T-helper 17 cell (primary cell): ENCODE measurements around the gene CD55. TPM values are rescaled to one million over a fixed set of nuclear protein-coding genes. Genes with fewer than 3 reads are reported as not detected.
A peak's percentile ranks its signal among the peaks of the same experiment; 100 is the strongest.

Source experiments
- ATAC-seq: fragments of 150-1000 bp; cut with Tn5 transposase; 2 replicates; pipeline ENCODE4 v1.10.0; 2021; ENCODE audit warnings: mild to moderate bottlenecking, moderate library complexity
- DNase-seq, 3 donors: peaks; one replicate each; pipeline versions ENCODE4 v3.0.0 to v3.0.0-alpha.2; 2020 to 2021
- H3K9me3 ChIP-seq: one replicate; pipeline ENCODE4 v1.7.0; 2013; ENCODE audit warnings: low read length, mild to moderate bottlenecking; ENCODE audit not compliant: control insufficient read depth, poor library complexity, severe bottlenecking
- H3K27ac Mint-ChIP-seq: one replicate; pipeline ENCODE4 v1.8.0; 2022; ENCODE audit warnings: mild to moderate bottlenecking, moderate library complexity, mixed read lengths
- H3K27me3 Mint-ChIP-seq: one replicate; pipeline ENCODE4 v1.8.0; 2022; ENCODE audit warnings: mixed read lengths
- H3K36me3 Mint-ChIP-seq: one replicate; pipeline ENCODE4 v1.8.0; 2022; ENCODE audit warnings: low read depth, mixed read lengths
- H3K4me1 Mint-ChIP-seq: one replicate; pipeline ENCODE4 v1.8.0; 2022; ENCODE audit warnings: mild to moderate bottlenecking, mixed read lengths
- H3K4me3 Mint-ChIP-seq: one replicate; pipeline ENCODE4 v1.8.0; 2022; ENCODE audit warnings: mild to moderate bottlenecking, moderate library complexity, mixed read lengths
- total RNA-seq, 4 donors: library from RNA in 2 of 4; stranded (reverse) in 2 of 4; gene quantifications; one replicate each; pipeline ENCODE4 v1.2.3 and lab custom pipeline; 2022 to 2026

The CD55 gene
- total RNA-seq, 2 donors from 2014 or later: 98.3 to 133 TPM

DNA sequence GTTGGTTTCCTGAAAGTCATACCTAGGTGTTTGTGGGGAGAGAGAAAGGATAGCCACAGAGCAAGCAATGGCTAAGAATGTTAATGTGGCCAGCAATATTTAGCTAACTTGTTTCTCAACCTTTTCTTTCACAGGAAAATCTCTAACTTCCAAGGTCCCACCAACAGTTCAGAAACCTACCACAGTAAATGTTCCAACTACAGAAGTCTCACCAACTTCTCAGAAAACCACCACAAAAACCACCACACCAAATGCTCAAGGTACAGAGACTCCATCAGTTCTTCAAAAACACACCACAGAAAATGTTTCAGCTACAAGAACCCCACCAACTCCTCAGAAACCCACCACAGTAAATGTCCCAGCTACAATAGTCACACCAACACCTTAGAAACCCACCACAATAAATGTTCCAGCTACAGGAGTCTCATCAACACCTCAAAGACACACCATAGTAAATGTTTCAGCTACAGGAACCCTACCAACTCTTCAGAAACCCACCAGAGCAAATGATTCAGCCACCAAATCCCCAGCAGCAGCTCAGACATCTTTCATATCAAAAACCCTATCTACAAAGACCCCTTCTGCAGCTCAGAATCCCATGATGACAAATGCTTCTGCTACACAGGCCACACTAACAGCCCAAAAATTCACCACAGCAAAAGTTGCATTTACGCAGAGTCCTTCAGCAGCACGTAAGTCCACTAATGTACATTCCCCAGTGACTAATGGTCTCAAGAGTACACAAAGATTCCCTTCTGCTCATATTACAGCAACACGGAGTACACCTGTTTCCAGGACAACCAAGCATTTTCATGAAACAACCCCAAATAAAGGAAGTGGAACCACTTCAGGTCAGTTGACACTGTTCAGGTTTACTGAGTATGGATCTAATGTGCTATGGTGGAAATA is 15.3 kb downstream of the CD55 start:
- H3K27me3 Mint-ChIP-seq: no peaks in the 10 kb centered on the region
- H3K9me3 ChIP-seq: no peaks in the 10 kb centered on the region
- H3K4me1 Mint-ChIP-seq: peaks cover 31% of the 10 kb centered on the region
- H3K36me3 Mint-ChIP-seq: peaks cover 17% of the 10 kb centered on the region
- peak overlapping the region; percentile 19 for H3K27ac Mint-ChIP-seq
- peak; percentile 57 for ATAC-seq
- DNase-seq: no peak
- peak overlapping the region; percentile 13 for H3K4me3 Mint-ChIP-seq

DNA sequence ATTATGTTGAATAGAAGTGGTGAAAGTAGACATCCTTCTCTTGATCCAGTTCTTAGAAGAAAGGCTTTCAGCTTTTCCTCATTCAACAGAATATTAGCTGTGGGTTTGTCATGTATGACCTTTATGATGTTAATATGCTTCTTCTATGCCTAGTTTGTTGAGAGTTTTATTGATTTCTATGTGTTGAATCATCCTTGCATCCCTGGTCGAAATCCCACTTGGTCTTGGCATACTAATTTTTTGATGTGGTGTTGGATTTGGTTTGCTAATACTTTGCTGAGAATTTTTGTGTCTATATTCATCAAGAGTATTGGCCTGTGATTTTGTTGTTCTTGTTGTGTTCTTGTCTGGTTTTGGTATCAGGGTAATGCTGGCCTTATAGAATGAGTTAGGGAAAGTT is 20.9 kb downstream of the CD55 start:
- H3K4me3 Mint-ChIP-seq: no peak overlapping the region
- ATAC-seq (no peak), DNase-seq (no peak)
- H3K9me3 ChIP-seq: no peaks in the 10 kb centered on the region
- H3K4me1 Mint-ChIP-seq: peaks cover 43% of the 10 kb centered on the region
- H3K36me3 Mint-ChIP-seq: peaks cover 20% of the 10 kb centered on the region
- H3K27ac Mint-ChIP-seq: no peak overlapping the region
- H3K27me3 Mint-ChIP-seq: no peaks in the 10 kb centered on the region

DNA sequence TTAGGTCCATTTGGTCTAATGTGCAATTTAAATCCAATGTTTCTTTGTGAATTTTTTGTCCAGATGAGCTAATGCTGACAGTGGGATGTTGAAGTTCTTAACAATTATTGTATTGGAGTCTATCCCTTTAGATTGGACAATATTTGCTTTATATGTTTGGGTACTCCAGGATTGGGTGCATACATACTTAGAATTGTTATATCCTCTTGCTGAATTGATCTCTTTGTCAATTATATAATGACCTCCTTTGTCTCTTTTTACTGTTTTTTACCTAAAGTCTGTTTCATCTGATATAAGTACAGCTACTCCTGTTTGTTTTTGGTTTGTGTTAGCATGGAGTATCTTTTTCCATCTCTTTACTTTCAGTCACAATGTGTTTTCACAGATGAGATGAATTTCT is 22.2 kb downstream of the CD55 start:
- no peak overlapping the region for H3K4me3 Mint-ChIP-seq
- no peaks in the 10 kb centered on the region for H3K27me3 Mint-ChIP-seq
- DNase-seq (no peak), ATAC-seq (no peak)
- no peaks in the 10 kb centered on the region for H3K9me3 ChIP-seq
- H3K4me1 Mint-ChIP-seq: peaks cover 47% of the 10 kb centered on the region
- H3K36me3 Mint-ChIP-seq: peaks cover 24% of the 10 kb centered on the region
- peak overlapping the region; percentile 83 for H3K27ac Mint-ChIP-seq

DNA sequence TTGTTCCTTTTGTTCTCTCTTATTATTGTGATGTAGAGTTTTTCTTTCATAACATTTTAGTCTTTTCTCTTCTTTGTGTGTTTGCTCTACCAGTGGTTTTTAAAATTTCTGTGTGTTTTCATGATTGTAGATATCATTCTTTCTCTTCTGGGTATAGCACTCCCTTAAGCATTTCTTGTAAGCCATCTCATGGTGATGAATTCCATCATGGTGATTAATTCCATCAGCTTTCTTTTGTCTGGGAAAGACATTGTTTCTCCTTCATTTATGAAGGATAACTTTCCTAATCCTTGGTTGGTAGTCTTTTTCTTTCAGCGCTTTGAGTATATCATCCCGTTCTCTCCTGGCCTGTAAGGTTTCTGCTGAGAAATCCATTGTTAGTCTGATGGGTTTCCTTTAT is 22.7 kb downstream of the CD55 start:
- Mint-ChIP-seq H3K36me3 (peaks cover 24% of the 10 kb centered on the region), H3K4me3 (peak overlapping the region; percentile 45), H3K27me3 (no peaks in the 10 kb centered on the region), H3K4me1 (peaks cover 47% of the 10 kb centered on the region), H3K27ac (peak overlapping the region; percentile 83)
- no peaks in the 10 kb centered on the region for H3K9me3 ChIP-seq
- ATAC-seq (no peak), DNase-seq (no peak)

DNA sequence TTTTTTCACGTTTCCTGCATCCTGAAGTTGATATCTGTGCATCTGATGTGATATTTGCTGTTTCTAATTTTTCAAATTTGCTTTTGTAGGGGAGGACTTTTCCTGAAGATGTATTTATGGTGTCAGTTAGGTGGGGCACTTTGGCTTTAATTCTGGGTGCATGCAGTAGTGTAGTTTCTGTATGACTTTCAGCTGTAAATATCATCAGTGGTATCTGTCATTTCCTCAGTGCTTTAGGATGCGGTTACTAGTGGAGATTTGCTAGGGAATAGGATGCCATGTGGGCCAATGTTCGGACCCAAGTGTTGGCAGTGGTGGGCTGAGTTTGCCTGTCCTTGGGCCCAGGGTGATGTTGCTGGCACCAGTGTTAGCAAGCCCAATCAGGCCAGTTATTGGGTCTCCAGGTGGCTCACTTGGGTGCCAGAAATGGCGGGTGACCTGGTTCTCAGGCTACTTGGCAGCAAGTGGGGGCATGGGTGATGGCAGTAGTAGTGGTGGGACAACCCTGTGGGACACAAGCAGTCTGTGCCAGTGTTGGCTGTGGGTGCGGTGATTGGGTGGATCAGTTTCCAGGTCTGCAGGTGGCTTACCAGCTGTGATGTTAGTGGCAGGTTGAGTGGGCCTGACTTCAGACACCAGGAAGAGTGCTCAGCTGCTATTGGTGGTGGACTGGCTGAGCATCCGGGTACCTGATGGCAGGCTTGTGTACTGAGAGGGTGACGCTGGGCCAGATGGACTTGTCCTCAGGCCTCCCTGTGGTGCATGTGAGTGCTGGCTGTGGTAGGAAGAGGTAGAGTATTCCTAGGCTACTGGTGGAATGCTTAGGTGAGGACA is 24.4 kb downstream of the CD55 start:
- H3K36me3 Mint-ChIP-seq: peaks cover 32% of the 10 kb centered on the region
- H3K4me3 Mint-ChIP-seq: peak overlapping the region; percentile 43
- no peak for DNase-seq
- ATAC-seq: no peak
- H3K9me3 ChIP-seq: no peaks in the 10 kb centered on the region
- H3K4me1 Mint-ChIP-seq: peaks cover 53% of the 10 kb centered on the region
- H3K27me3 Mint-ChIP-seq: no peaks in the 10 kb centered on the region
- H3K27ac Mint-ChIP-seq: peak overlapping the region; percentile 39

DNA sequence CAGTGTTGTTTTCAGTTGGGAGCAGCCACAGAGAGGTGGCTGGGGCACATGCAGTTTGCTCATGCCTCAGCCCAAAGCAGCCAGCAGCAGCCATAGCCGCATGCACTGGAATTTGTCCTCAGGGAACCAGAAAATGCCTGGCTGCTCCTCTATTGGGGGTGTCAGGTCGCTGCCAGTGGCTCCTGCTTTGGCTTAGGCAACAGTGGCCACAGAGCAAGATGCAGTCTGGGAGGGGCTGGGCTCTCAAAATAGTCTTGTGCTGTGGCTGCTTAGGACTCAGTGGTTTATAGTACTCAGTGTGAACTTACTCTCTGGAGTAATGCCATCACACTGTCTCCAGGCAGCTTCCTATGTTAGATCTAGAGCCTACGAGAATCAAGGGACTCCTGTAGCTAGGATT is 25.0 kb downstream of the CD55 start:
- H3K9me3 ChIP-seq: no peaks in the 10 kb centered on the region
- peak; percentile 18 for ATAC-seq
- peaks cover 33% of the 10 kb centered on the region for H3K36me3 Mint-ChIP-seq
- peaks cover 56% of the 10 kb centered on the region for H3K4me1 Mint-ChIP-seq
- H3K4me3 Mint-ChIP-seq: no peak overlapping the region
- H3K27me3 Mint-ChIP-seq: no peaks in the 10 kb centered on the region
- H3K27ac Mint-ChIP-seq: no peak overlapping the region
- no peak for DNase-seq

DNA sequence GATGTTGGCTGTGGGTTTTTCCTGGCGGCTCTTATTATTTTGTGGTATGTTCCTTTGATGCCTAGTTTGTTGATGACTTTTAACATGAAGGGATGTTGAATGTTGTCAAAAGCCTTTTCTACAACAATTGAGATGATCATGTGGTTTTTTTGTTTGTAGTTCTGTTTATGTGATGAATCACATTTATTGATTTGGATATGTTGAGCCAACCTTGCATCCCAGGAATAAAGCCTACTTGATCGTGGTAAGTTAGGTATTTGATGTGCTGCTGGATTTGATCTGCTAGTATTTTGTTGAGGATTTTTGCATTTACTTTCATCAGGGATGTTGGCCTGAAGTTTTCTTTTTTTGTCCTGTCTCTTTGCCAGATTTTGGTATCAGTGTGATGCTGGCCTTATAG is 28.5 kb downstream of the CD55 start:
- H3K9me3 ChIP-seq: no peaks in the 10 kb centered on the region
- peaks cover 25% of the 10 kb centered on the region for H3K36me3 Mint-ChIP-seq
- H3K27me3 Mint-ChIP-seq: no peaks in the 10 kb centered on the region
- H3K4me3 Mint-ChIP-seq: no peak overlapping the region
- H3K4me1 Mint-ChIP-seq: peaks cover 32% of the 10 kb centered on the region
- ATAC-seq (no peak), DNase-seq (no peak)
- H3K27ac Mint-ChIP-seq: no peak overlapping the region

DNA sequence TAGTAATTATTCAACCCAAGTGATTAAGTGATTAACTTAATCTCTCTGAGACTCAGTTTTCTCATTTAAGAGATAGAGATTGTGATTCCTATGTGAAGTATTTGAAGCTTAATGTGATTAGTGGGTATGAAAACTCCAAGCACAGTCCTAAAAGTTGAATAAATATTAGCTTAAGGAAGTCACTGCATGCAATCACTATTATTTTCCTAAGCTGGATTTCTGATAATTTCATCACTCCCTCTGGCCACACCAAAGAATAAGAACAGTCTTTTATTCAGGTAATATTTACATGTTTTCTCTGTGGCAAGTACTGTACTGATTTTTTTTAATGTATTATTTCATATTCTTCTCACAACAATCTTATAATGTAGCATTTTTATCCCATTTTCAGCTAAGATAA is 31.1 kb downstream of the CD55 start:
- no peaks in the 10 kb centered on the region for H3K9me3 ChIP-seq
- Mint-ChIP-seq H3K27ac (peak overlapping the region; percentile 17), H3K36me3 (peaks cover 17% of the 10 kb centered on the region), H3K27me3 (no peaks in the 10 kb centered on the region), H3K4me1 (peaks cover 23% of the 10 kb centered on the region), H3K4me3 (no peak overlapping the region)
- no peak for ATAC-seq
- no peak for DNase-seq

DNA sequence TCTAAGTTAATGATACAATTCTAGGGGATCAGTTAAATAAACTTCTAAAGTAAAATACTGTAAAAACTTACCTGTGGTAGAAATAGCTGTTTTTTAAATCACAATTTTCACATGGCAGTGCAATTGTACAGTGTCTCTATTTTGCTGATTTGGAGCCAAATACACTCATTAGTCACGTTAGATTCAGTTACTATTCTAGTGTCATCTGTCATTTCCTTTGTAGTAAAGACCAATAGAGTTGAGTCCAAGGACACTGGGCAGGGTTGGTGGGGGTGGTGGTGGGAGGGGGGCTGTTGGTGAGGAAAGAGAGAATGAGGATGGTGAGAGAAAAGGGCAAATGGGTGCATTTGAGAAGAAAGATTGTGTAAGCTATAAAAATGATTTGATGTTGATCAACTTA is 33.6 kb downstream of the CD55 start:
- H3K4me1 Mint-ChIP-seq: peaks cover 16% of the 10 kb centered on the region
- no peak overlapping the region for H3K27ac Mint-ChIP-seq
- DNase-seq (no peak), ATAC-seq (no peak)
- no peaks in the 10 kb centered on the region for H3K9me3 ChIP-seq
- no peak overlapping the region for H3K4me3 Mint-ChIP-seq
- H3K36me3 Mint-ChIP-seq: peaks cover 13% of the 10 kb centered on the region
- H3K27me3 Mint-ChIP-seq: no peaks in the 10 kb centered on the region

DNA sequence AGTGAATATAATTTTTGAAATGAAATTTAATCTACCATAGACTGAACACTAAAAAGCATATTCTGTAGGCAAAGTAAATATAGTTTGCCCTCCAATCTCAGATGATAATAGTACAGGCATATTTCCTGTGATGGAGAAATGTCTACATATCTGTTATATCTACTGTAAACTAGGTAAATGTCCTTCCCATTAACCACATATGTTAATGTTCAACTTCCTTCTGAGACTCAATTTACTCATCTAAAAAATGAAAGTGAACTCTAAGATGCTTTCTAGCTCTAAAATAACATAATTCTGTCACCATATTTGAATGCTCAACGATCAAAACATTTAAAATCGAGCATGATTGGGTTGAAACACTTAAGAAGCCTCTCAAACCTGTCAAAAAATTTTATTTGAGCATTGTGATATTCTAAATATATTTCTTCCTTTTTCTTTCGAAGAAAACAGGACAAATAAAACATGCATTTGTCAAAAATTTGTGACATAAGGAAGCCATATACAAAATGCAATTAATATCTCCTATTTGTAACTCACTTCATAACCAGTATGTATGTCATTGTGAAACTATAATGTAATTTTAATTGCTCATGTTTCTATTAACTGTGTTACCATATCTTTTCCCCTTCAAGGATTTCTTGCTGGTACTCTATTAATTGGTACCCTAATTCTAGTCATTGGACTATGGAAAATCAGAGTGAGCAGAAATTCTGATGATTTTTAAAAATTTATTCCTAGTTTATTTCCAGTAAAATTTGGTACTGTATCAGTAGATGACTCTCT is 34.2 kb downstream of the CD55 start:
- Mint-ChIP-seq H3K27ac (no peak overlapping the region), H3K4me3 (no peak overlapping the region), H3K4me1 (peaks cover 11% of the 10 kb centered on the region), H3K27me3 (no peaks in the 10 kb centered on the region), H3K36me3 (peaks cover 8% of the 10 kb centered on the region)
- no peak for ATAC-seq
- H3K9me3 ChIP-seq: no peaks in the 10 kb centered on the region
- no peak for DNase-seq

DNA sequence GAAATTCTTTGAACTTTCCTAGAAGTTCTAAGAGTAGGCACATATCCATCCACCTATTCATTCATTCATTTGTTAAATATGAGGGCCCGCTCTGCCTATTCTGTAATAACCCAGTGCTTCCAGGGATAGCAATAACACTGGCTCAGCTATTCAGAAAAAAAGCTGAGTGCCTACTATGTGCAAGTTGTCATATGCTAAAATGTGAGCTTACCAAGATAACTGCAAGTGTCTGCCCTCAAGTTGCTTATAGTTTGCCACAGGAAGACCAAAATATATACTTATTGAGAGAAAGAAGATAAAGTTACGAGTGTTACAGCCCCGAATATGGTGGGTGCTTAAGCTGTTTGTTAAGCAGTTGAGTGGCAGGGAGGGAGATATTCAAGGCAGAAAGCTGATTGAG is 39.6 kb downstream of the CD55 start:
- Mint-ChIP-seq H3K27me3 (no peaks in the 10 kb centered on the region), H3K4me3 (no peak overlapping the region), H3K36me3 (peaks cover 2% of the 10 kb centered on the region), H3K27ac (no peak overlapping the region), H3K4me1 (no peaks in the 10 kb centered on the region)
- ATAC-seq: no peak
- no peak for DNase-seq
- H3K9me3 ChIP-seq: no peaks in the 10 kb centered on the region

DNA sequence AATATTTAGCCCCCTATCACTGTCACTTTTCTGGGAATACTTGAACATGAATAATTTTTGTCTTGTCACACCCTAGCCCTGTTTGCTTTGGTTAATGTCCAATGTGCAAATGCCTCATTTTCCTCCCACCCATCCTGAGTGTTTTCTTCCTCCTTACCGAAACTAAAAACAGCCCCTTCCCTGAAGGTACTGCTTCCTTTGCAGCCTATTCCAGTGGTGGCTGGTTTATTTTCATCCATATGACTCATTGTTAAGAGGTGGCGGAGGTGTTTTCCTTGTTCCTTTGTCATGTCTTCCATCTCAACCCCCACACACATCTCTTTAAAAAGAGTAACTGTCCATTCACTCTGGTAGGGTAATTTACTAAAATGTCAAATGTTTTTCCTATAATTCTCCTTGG is 40.4 kb downstream of the CD55 start:
- Mint-ChIP-seq H3K27ac (no peak overlapping the region), H3K36me3 (peaks cover 2% of the 10 kb centered on the region), H3K4me3 (no peak overlapping the region), H3K27me3 (no peaks in the 10 kb centered on the region), H3K4me1 (no peaks in the 10 kb centered on the region)
- DNase-seq: no peak
- ATAC-seq: no peak
- no peaks in the 10 kb centered on the region for H3K9me3 ChIP-seq
